NOMO-1 (cell line): ENCODE results near the gene ARID3A.

Source experiments
- DNase-seq, 2 experiments: peaks; one replicate each; lab custom pipeline; 2025; ENCODE audit not compliant: unreplicated experiment in 2 of 2; lab: John Stamatoyannopoulos, UW

The ARID3A gene

DNA sequence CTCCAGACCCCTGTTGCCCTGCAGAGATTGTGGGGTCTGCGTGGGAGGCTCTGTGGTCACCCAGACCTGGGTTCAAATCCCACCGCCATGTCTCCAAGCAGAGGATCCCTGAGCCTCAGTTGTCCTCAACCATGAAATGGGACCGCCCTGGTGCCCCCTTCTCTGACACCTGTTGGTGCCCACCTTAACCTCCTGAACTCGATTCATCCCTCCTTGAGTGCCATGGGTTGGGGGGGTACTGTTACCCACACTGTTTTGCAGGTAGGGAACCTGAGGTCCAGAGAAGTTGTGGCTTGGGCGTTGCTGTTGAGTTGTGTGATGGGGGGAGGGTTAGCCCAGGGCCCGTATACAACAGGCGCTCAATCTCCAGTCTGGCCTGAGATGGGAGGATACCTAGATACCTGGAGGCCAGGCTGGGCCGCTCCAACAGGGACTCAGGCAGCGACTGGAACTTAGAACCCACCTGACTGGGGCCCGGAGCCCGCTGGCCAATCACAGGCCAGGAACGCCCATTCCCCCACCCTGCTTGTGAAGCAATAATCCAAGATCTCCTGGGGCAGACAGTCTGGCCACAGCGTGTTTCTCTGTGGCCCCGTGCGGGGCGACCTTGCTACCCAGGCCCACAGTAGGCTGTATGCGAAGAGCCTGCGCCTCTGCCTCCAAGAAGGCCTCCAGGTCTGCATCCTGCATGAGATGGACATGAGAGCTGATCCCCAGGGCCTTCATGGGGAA is 2.8 kb downstream of the ARID3A start:
- DNase-seq = peak; percentile 22 to 34

DNA sequence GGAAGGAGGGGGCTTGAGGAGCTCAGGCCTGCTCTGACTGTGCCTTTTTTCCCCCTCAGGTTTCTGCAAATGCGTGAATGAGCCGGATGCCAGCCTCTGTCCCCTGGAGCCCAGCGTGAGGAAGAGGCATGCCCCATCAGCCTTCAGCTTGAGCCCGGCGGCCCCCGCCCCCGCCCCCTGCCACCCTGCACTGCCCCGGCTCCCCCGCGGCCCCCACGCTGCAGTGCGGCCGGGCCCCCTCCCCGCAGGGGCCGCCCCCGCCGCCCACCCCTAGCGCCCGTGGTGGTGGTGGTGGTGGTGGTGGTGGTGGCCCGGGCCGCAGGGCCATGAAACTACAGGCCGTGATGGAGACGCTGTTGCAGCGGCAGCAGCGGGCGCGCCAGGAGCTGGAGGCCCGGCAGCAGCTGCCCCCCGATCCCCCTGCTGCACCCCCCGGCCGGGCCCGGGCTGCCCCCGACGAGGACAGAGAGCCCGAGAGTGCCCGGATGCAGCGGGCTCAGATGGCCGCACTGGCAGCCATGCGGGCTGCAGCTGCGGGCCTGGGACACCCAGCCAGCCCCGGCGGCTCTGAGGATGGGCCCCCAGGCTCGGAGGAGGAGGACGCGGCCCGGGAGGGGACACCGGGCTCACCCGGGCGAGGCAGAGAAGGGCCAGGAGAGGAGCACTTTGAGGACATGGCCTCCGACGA is 3.5 kb downstream of the ARID3A start:
- DNase-seq = no peak

DNA sequence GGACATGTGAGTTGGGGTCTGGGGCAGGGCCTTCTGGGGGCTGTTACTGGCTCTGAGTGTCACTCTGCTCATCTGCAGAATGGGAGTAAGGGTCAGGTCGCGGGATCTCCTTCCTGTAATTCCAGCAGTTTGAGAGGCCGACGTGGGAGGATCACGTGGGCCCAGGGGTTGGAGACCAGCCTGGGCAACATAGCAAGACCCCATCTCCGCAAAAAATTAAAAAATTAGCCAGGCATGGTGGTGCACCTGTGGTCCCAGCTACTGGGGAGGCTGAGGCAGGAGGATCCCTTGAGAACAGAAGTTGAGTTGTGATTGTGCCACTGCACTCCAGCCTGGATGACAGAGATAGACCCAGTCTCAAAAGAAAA is 4.0 kb downstream of the ARID3A start:
- no peak for DNase-seq

DNA sequence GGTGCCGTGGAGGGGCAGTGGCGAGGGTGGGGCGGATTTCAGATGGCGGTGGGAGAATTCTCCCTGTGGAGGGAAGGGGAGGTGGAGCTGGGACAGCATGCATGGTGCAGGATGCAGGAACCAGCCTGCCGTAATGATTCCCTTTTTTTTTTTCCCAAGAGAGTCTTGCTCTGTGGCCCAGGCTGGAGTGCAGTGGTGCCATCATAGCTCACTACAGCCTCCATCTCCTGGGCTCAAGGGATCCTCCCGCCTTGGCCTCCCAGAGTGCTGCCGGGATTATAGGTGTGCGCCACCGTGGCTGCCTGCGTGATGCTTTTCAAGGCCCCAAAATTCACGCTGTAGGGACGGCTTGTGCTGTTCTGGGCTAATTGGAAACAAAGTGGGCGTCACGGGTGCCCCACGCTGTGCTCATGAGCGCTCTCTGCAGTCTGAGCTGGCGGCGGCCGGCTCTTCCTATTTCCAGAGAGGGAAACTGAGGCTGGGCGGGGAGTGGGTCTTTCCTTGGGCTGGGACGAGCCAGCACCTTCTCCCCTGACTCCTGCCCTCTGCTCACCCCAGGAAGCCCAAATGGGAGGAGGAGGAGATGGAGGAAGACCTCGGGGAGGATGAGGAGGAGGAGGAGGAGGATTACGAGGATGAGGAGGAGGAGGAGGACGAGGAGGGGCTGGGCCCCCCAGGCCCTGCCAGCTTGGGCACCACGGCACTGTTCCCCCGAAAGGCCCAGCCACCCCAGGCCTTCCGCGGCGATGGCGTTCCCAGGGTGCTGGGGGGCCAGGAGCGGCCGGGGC is 6.2 kb downstream of the ARID3A start:
- no peak for DNase-seq

DNA sequence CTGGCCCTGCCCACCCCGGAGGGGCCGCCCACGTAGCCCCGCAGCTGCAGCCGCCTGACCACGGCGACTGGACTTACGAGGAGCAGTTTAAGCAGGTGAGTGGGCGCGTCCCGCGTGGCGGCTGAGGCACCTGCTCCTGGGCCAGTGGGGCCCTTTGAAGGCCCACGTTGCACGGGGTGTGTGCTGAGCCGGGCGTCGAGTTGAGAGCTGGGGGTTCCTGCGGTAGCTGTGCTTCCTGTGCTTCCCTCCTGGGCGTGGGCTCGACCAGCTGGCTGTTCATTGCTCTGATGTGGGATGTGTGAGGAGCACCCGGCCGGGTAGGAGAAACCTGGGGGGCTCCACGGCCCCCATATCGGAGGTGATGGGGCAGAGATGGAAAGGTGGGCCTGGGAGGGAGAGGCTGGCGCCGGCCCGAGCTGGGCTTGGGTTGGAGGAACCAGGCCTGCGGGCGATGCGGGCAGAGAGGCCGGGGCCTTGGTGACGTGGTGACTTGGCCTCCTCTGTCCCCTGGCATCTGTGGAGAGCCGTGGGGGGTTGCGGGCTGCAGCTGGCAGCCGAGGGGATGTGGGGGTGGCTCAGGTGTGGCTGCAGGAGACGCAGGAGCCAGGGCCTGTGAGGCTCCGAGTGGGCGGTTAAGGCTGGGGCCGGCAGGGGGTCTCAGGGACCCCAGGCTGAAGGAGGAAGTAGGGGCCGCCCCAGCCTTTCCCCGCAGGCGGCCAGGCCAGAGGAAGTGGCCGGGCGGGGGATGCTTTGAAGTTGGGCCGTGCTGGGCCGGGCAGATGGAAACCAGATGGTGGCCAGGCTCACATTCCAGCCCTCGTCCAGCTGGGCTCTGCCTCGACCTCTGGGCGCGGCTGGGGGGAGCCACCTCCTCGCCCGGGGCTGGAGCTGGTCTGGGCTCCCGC is 7.1 kb downstream of the ARID3A start:
- DNase-seq = no peak

DNA sequence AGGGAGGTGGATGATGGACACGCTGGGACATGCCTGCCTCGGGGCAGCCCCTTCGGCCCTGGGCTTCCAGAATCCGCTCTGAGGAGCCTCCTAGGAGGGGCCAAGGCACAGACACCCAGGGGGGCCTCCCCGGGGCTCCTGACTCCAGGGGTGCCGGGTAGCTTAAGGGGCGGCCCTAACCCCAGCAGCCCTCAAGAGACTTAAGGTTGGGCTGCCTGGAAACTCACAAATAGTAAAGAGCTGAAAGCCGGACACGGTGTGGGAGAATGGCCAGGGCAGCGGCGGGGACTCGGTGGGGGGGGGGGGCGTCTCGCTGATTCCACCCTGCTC is 7.7 kb downstream of the ARID3A start:
- no peak for DNase-seq

DNA sequence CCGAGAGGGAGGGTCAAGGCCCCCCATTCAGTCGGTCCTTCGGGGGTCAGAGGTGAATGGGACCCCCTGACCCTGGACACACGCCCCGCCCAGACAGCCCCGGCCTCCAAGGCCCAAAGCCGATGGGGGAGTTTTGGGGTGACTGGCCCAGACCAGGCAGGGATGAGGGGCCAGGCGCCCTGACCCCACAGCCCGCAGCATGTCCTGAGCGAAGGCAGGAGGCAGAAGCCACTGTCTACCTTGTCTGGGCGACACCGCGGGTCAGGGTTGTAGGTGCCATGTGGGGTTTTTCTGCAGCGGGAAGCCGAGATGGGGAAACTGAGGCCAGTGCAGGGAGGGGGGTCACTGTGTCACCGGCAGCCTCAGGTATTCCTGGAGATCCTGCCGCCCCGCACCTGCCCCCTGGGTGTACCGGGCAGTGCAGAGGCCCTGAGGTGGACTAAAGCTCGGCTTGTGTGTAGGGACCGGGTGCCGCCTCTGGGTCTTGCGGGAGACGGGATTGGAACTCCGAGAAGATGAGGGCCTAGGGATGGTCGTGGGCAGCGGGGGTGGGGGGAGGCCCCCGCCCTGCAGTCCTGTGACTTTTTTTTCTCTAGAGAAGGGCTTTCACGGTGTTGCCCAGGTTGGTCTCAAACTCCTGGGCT is 8.5 kb downstream of the ARID3A start:
- DNase-seq = no peak

DNA sequence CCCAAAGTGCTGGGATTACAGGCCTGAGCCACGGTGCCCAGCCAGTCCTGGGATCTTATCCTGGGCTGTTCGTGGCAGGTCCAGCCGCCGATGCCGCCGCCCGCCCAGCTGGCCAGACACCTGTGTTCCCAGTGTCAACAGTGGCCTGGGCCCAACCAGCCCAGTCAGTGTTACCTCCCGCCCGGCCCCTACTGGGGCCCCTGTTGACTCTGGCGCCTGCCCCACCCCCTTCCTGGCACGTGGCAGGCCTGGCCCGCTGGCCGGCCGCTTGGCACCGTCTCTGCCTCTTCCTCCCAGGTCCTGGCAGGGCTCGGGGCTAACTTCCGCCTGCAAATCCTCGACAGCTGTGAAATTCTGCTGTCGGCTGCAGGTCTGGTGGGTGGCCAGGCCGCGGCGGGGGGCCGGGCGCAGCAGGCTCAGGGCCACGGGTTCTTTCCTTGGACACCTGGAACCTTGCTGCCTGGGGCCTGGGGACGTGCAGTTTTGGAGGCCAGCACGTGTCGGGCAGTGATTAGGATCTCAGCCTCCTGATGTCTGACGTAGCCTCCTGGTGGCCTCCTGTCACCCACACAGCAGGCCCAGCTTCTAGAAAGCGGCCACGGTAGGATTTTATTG is 9.1 kb downstream of the ARID3A start:
- DNase-seq = no peak

DNA sequence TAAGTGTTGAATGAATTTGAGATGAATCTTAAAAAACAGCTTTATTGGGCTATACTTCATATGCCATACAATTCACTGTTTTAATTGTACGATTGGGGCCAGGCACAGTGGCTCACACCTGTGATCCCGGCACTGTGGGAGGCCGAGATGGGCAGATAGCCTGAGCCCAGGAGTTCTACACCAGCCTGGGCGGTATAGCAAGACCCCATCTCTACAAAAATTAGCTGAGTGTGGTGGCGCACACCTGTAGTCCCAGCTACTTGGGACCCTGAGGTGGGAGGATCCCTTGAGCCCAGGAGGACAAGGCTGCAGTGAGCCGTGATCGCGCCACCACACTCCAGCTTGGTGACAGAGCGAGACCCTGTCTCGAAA is 10.3 kb downstream of the ARID3A start:
- no peak for DNase-seq

DNA sequence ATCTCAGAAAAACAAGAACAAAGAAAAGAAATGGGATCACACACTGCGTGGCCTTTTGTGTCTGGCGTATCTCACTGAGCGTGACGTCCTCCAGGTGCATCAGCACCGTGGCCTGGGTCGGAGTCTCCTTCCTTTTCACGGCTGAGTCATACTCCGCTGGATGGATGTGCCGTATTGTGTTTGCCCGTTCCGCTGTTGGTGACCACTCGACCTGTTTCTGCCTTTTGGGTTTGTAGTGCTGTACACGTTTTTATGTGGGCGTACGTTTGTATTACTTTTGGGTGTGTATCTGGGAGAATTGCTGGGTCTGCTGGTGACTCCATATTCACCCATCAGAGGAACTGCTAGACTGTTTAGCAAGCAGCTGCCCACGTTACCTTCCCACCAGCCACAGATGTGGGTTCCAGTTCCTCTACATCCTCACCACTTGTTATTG is 11.4 kb downstream of the ARID3A start:
- no peak for DNase-seq

DNA sequence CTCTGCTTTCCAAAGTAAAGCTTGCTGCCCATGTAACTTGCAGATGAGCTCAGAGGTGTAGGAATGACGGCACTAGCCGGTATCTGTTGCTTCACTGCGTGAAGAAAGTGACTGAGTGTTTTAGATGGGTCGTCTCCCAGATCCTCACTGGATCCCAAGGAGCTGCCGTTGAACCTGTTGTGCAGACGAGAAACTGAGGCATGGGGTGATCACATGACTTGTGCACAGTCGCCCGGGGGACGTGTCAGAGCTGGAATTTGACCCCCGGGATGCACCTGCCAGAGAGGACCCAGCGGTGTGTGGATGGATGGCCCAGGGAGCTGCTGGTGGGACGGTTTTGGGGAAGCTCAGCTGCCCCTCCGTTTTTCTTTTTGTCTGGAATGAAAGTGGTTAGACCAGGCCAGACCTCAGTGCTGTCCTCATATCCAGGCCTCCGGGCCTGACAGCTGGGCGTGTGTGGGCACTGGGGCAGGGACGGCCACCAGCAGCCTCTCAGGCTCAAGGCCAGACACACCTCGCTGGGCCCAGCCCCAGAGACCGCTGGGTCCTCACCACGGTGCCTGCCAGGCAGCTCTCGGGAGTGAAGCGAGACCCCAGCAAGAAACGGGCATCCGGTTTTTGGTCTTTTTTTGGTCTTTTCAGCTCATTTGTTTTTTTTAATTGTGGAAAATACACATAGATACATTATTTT is 12.5 kb downstream of the ARID3A start:
- DNase-seq = no peak

DNA sequence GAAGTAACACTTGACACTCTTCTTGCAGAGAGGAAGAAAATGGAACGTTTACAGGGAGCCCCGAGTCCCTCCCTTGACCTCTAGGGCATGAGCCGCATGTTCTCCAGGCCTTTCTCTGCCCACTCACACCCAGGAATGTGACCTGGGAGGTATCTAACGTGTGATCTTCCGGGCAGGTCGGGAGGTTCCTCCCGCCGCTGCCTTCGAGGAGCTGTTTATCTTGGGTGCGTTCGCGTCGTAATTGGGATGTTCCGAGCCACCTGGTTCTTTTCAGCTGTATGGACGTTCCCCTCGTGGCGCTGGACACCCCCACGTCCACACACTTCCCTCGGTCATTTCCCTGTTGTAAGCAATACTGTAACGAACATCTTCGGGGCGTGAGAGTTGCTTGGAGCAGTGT is 13.6 kb downstream of the ARID3A start:
- DNase-seq = no peak

DNA sequence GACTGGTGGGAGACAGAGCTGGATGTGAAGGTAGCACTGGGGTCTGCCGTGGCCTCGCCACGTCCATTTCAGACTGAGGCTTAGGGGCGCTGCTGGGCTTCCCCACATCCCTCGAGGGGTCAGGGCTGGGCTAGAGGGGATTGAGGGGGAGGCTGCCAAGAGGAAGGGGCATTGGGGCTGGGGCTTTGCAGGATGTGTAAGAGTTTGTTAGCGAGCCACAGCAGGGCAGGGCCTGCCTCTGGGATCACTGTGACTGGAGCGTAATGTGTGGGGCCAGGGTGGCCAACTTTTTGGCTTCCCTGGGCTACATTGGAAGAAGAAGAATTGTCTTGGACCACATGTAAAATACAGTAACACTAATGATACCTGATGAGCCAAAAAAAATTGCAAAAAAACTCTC is 14.1 kb downstream of the ARID3A start:
- DNase-seq = no peak

DNA sequence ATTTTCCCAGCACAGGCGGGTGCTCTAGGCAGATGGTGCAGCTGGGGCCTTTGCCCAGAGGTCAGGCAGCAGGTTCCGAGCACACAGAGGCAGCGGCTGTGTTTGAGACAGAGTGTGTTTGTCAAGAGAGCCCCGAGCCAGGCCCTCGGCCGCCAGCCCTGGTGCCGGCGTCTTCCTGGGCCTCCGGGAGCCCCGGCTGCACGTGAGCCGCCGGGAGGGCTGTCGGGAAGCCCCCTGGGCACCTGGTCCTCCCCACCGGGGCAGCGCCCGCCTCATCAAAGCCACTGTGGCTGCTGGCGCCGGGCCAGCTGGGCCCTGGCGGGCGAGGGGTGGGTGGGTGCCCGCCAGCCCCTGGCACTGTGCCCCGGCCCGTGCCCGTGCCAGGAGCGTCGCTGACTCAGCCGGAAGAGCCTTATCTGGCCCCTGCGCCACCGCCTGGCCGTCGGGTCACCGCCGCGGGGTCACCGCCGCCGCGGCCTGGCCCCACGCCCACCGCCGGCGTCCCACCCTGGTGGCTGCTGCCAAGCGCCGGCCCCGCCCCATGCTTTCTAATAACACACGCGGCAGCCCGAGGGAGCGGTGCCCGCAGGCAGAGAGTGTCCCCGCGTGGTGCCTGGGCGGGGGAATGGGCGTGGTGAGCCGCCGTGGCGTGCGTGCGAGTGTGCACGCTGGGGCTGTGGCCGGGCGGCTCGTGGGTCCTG is 14.9 kb downstream of the ARID3A start:
- no peak for DNase-seq

DNA sequence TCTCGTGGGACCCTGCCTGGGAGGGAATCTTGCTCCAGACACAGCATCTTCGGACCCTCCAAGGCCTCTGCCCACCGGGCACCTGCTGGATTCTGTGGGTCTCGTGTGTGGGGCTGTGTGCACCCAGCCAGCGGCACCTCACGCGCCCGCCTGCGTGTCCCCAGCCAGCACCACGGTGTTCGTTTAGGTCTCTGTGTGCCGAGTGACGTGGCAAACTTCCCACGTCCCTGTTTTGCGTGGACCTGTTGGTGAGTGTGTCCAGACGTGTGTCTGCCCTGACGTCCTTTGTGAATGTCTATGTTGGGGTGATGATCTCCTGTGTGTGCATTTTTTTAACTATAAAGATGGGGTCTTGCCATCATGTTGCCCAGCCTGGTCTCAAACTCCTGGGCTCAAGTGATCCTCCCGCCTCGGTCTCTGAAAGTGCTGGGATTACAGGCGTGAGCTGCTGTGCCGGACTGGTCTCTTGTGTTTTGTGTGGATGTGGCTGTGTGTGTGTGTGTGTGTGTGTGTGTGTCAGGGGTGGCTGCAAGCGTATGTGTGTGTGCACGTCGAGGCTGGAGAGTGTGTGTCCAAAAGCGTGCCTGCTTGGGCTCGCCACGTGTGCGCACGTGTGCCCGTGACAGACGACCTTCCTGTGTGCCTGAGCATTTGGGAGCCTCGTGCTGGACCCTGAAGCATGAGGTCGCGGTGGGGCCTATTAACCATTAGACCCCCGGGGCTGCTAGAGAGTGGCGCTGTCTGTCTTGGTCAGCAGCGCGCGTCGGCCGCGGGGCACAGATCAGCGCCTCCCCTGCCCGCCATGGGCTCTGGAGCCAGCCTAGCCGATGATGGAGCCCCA is 15.7 kb downstream of the ARID3A start:
- no peak for DNase-seq

DNA sequence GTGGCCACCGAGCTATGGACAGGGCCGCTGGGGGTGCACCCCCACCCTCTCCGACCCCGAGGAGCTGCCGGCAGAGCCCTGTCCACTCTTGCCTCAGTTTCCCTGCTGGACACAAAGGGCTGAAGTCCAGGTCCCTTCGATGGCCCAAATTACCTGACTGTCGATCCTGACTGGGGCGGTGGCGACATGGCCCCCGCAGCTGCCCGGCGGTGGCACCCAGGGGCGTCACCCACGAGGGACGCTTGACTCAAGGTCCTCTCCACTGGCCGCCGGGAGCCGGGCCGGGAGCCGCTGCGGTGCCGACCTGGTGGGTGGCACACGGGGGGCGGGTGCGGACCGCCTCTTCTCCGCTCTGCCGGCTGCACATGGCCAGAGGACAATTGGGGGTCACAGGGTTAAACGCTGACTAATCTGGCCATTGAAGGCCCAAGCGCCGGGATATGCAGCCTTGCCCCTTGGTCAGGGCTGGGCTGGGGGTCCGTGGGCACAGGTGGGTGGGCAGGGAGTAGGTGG is 16.4 kb downstream of the ARID3A start:
- DNase-seq = no peak

DNA sequence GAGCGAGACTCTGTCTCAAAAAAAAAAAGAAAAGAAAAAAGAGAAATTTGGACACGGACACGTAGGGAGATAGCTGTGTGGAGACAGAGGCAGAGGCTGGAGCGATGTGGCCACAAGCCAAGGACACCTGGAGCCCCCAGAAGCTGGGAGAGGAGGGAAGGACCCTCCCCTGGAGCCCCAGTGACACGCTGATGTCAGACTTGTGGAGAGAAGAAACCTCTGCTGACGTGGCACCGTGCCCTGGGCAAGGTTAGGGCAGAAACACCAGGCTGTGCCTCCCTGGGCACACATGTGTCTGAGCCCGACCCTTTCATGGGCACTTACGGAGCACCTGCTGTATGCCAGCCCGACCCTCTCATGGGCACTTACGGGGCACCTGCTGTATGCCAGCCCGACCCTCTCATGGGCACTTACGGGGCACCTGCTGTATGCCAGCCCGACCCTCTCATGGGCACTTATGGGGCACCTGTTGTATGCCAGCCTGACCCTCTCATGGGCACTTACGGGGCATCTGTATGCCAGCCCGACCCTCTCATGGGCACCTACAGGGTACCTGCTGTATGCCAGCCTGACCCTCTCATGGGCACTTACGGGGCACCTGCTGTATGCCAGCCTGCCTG is 17.8 kb downstream of the ARID3A start:
- no peak for DNase-seq
